GM23338 (cell line): ENCODE measurements around the gene SNRNP200. TPM values are rescaled to one million over a fixed set of nuclear protein-coding genes. Genes with fewer than 3 reads are reported as not detected.

ENCODE experiments used
- CREB1 ChIP-seq: fragments of 250-450 bp; sonication (Bioruptor Pico); IDR thresholded peaks from 2 replicates; pipeline ENCODE4 v1.5.0; 2020; ENCODE audit warnings: low read depth, mild to moderate bottlenecking, moderate library complexity
- EZH2 ChIP-seq: fragments of 200-600 bp; sonication (generic); IDR thresholded peaks from one replicate; pipeline ENCODE4 v1.8.0; 2017; ENCODE audit warnings: antibody characterized with exemption, mild to moderate bottlenecking, low read depth; ENCODE audit not compliant: unreplicated experiment
- EZH2phosphoT487 ChIP-seq: fragments of 200-600 bp; sonication (generic); IDR thresholded peaks from one replicate; pipeline ENCODE4 v1.8.1; 2018; ENCODE audit warnings: antibody characterized with exemption; ENCODE audit not compliant: unreplicated experiment
- JUNB ChIP-seq: IDR thresholded peaks from one replicate; pipeline ENCODE4 v1.6.1; 2016; ENCODE audit warnings: antibody characterized with exemption; ENCODE audit not compliant: unreplicated experiment
- NANOG ChIP-seq: IDR thresholded peaks from 2 replicates; pipeline ENCODE4 v1.6.1; 2016; ENCODE audit warnings: antibody characterized with exemption, borderline replicate concordance
- STAT1 ChIP-seq: IDR thresholded peaks from one replicate; pipeline ENCODE4 v1.6.1; 2016; ENCODE audit warnings: antibody characterized with exemption; ENCODE audit not compliant: unreplicated experiment
- ZNF114 ChIP-seq: fragments of 250-450 bp; sonication (Bioruptor Pico); IDR thresholded peaks from 2 replicates; pipeline ENCODE4 v1.5.0; 2020; ENCODE audit warnings: mild to moderate bottlenecking, moderate library complexity
- ZNF331 ChIP-seq: fragments of 250-450 bp; sonication (Bioruptor Pico); IDR thresholded peaks from 2 replicates; pipeline ENCODE4 v1.5.0; 2020; ENCODE audit warnings: low read depth, mild to moderate bottlenecking, moderate library complexity
- ZNF462 ChIP-seq: fragments of 250-450 bp; sonication (Bioruptor Pico); IDR thresholded peaks from 2 replicates; pipeline ENCODE4 v1.5.0; 2020; ENCODE audit warnings: mild to moderate bottlenecking, moderate library complexity
- polyA plus RNA-seq: library from polyadenylated mRNA; unstranded; fragments of >200 nt; fragmentation: Nextera tagmentation; extraction: Ambion mirVana; gene quantifications from 2 replicates; pipeline ENCODE4 v1.2.1, GENCODE V29; 2016
- total RNA-seq: library from RNA; depleted of rRNA; stranded (reverse); fragments of >200 nt; shearing (Covaris generic); gene quantifications from 2 replicates; pipeline ENCODE4 v1.2.3, GENCODE V29; 2014
- TF ChIP-seq, protein P1 (sequence below), 2 experiments: fragments of 200-600 bp in 1 of 2; sonication (generic) in 1 of 2; conservative IDR thresholded peaks; 2 replicates each; pipeline versions ENCODE4 v1.5.1 to v1.6.1; 2016 to 2017; ENCODE audit warnings: antibody characterized with exemption in 2 of 2, low read depth in 2 of 2, mild to moderate bottlenecking in 2 of 2, moderate library complexity in 1 of 2

SNRNP200 gene
- total and polyA plus RNA-seq, 2 experiments from 2014 or later: 70.7 to 179 TPM

DNA sequence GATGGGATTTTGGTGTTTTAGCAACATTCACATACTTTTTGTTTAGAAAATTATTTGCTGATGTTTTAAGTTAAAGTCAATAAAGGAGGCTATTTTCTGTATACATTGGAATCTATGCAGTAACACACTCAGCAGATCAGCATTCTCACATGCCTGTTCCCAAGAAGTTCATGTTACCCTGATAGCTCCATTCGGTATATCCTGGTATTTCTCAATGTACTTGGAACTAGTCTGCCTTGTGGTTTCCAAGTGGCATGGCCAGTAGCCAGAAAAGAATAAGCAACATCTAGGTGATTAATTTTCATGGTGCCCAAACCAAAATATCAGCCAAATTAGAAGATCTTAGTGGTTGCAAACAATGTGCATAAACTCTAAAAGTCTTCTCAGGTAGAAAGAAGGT, 25.1 kb upstream of the SNRNP200 start (continued):
- TF ChIP-seq ZNF462 (CRISPR knock-in tag) (no peak), NANOG (no peak), EZH2phosphoT487 (no peak), CREB1 (CRISPR knock-in tag) (no peak), JUNB (no peak), EZH2 (no peak), STAT1 (no peak), ZNF331 (CRISPR knock-in tag) (no peak), ZNF114 (no peak)
- TF ChIP-seq, protein P1, sequence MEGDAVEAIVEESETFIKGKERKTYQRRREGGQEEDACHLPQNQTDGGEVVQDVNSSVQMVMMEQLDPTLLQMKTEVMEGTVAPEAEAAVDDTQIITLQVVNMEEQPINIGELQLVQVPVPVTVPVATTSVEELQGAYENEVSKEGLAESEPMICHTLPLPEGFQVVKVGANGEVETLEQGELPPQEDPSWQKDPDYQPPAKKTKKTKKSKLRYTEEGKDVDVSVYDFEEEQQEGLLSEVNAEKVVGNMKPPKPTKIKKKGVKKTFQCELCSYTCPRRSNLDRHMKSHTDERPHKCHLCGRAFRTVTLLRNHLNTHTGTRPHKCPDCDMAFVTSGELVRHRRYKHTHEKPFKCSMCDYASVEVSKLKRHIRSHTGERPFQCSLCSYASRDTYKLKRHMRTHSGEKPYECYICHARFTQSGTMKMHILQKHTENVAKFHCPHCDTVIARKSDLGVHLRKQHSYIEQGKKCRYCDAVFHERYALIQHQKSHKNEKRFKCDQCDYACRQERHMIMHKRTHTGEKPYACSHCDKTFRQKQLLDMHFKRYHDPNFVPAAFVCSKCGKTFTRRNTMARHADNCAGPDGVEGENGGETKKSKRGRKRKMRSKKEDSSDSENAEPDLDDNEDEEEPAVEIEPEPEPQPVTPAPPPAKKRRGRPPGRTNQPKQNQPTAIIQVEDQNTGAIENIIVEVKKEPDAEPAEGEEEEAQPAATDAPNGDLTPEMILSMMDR (conservative IDR thresholded peaks at IDR 0.05; ENCODE audit: low read depth in 2 of 2): no peak
